GM13977 (cell line): ENCODE measurements around the gene BIRC3.
A peak's percentile ranks its signal among the peaks of the same experiment; 100 is the strongest.

Experiments
- DNase-seq: peaks from one replicate; pipeline ENCODE4 v3.0.0; 2012; ENCODE audit warnings: low spot score
- CTCF ChIP-seq: IDR thresholded peaks from 2 replicates; pipeline ENCODE4 v1.5.1; 2012; ENCODE audit warnings: mild to moderate bottlenecking, control low read depth; ENCODE audit not compliant: insufficient read depth; ENCODE audit errors: extremely low read depth, missing control alignments
- in situ Hi-C: fragments of 300-500 bp; cut with MboI; formaldehyde crosslinking; loops from one replicate; pipeline ENCODE4 v1.12.0; 2022; ENCODE audit warnings: low sequenced_read_pairs, low pct_unique_long_range_greater_than_20kb, mixed read lengths, inconsistent platforms; ENCODE audit not compliant: unreplicated experiment

Gene BIRC3

GRCh38 chr11:102274628-102275027, 42.7 kb upstream of the BIRC3 start:
- TF ChIP-seq CTCF, result no peak
- DNase-seq, result no peak
- in situ Hi-C loops, result no loop called here

- in situ Hi-C loops, result no loop called here
- TF ChIP-seq CTCF, result no peak
- DNase-seq, result no peak
Observed at GRCh38 chr11:102276362-102276761, 40.9 kb upstream of the BIRC3 start.

GRCh38 chr11:102276783-102277182, 40.5 kb upstream of the BIRC3 start:
- no peak for TF ChIP-seq CTCF
- in situ Hi-C loops, result no loop called here
- no peak for DNase-seq

- TF ChIP-seq CTCF, result peak; percentile 33
- in situ Hi-C loops, result no loop called here
- DNase-seq, result peak; percentile 63
Observed at GRCh38 chr11:102279641-102280170, 37.6 kb upstream of the BIRC3 start.

GRCh38 chr11:102280245-102280833, 36.9 kb upstream of the BIRC3 start:
- in situ Hi-C loops, result no loop called here

GRCh38 chr11:102283116-102283485, 34.2 kb upstream of the BIRC3 start:
- no peak for DNase-seq
- in situ Hi-C loops, result no loop called here
- TF ChIP-seq CTCF, result no peak

More at GRCh38 chr11:102280245-102280833, 36.9 kb upstream of the BIRC3 start:
- TF ChIP-seq CTCF, result no peak
- no peak for DNase-seq
